C4-2B (cell line): ENCODE data around the gene INHBB.

ENCODE experiments used
- H3K27ac ChIP-seq: fragments of 450-650 bp; 2 replicates; pipeline ENCODE4 v1.5.1; 2017
- ZFX ChIP-seq: fragments of 450-650 bp; IDR thresholded peaks from 2 replicates; pipeline ENCODE4 v1.6.1; 2017
- TF ChIP-seq, protein P1 (sequence below): fragments of 450-650 bp; conservative IDR thresholded peaks from 2 replicates; pipeline ENCODE4 v1.5.1; 2017; ENCODE audit warnings: mild to moderate bottlenecking

Gene INHBB

DNA sequence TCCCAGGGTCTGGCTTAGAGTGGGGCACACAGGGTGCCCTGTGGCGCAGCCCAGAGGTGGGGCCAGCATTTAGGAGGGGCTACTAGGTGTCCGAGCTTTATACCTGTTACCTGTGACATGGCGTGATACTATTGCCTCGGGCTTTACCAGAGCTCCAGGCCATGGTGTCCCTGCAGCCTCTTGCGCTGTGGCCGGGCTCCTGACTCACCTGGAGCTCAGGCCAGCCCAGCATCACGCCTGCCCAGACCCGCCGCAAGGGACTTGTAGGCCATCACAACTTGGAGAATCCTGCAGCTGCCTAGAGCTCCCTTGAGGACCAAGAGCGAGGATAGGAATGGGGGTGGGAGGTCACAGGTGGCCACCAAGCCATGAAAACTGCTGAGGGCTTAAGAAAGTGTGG, 8.0 kb downstream of the INHBB start:
- TF ChIP-seq, protein P1, sequence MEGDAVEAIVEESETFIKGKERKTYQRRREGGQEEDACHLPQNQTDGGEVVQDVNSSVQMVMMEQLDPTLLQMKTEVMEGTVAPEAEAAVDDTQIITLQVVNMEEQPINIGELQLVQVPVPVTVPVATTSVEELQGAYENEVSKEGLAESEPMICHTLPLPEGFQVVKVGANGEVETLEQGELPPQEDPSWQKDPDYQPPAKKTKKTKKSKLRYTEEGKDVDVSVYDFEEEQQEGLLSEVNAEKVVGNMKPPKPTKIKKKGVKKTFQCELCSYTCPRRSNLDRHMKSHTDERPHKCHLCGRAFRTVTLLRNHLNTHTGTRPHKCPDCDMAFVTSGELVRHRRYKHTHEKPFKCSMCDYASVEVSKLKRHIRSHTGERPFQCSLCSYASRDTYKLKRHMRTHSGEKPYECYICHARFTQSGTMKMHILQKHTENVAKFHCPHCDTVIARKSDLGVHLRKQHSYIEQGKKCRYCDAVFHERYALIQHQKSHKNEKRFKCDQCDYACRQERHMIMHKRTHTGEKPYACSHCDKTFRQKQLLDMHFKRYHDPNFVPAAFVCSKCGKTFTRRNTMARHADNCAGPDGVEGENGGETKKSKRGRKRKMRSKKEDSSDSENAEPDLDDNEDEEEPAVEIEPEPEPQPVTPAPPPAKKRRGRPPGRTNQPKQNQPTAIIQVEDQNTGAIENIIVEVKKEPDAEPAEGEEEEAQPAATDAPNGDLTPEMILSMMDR, result no peak
- TF ChIP-seq ZFX, result no peak
- no peak overlapping the region for H3K27ac ChIP-seq

DNA sequence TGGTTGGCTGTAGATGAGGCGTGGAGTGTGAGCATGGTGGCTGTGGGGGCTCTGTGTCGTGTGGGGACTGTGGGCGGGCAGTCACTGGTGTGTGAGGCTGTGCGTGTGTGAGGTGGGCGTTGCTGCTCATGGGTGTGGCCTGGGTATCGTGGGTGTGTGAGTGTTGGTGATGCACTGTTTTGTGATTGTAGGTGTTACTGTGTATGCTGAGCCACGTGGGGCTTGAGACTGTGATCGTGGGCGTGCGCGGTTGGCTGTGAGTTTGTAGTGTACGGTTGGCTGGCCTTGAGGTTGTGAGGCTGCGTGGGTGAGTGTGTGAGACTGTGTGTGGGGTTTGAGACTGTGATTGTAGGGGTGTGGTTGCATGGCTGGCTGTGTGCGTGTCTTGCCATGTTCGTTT, 8.5 kb downstream of the INHBB start:
- TF ChIP-seq ZFX, result no peak
- H3K27ac ChIP-seq, result no peak overlapping the region

DNA sequence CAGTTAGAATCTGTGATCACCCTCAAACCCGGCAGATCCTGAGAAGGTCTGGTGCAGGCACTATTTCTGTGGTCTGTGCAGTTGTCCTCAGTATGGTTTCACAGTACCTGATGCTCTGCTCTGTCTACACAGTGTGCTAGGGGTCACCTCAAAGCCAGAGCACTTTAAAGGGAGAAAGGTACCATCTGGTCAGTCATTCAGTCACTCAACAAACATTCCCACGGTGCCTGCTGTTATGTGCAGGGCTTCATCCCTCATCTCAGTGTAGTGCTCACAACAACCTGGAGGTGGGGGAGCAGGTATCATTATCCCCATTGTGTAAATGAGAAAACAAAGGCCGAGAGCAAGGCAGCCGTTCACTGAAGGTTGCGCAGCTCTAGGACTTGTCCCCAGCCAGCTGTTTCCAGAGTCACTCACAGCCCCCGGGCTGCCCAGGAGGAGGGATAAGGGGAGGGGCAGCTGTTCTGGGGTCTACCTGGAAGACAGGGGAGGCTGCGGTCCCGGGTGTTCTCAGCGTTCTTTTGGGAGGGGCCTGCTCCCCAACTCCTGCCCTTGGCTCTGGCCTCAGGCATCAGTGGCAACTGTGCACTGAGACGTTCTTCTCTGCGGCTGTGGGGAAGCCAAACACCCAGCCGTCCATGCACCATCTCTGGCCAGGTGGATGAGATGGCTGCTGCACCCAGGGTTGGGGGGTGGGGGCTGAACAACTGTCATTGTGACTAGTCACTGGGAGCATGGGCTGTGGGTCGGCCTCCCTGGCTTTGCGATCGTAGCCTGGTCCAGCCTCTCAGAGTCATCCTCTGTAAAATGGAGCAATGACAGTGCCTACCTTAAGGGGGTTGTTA, 9.2 kb downstream of the INHBB start:
- no peak overlapping the region for H3K27ac ChIP-seq
- TF ChIP-seq, protein P1, result no peak
- TF ChIP-seq ZFX, result no peak

DNA sequence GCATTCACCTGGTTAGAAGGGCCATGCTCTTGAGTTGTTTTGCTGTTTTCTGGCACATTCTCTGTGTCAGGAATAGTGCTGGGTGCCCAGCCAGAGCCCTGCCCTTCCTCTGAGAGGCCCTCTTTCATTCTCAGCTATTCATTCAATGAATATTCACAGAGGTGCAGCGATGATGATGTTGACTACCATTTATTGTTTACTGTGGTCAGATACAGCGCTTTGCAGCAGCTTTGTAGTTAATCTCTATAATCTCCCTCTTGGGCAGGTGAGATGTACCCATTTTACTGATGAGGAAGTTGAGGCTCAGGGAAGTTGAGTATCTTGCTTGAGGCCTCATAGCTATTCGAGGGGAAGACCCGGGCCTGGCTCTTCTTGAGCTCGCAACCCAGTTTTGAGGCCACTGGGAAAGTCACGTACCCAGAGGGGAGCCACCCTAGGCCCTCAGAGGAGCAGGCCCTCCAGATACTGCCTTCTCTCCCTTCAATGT, 9.9 kb downstream of the INHBB start:
- TF ChIP-seq ZFX, result no peak
- TF ChIP-seq, protein P1, result no peak
- H3K27ac ChIP-seq, result no peak overlapping the region

DNA sequence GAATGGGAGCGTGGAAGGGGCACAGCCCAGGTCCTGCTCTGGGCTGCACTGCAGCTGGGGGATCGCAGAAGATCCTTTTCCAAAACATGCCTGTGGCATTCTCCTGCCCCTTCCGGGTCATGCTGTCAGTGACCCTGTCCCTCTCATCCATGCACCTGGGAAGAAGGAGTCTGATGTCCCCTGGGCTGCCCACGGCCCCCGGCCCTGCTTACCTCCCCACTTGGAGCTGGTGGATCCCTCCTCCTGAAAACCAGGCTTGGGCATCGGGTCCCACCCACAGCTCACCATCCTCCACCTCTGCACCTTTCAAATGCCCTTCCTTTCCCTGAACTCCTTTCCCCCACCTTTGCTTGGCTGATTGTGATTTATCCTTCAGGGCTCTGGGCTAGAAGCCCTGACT, 11.8 kb downstream of the INHBB start:
- no peak overlapping the region for H3K27ac ChIP-seq
- no peak for TF ChIP-seq ZFX
- TF ChIP-seq, protein P1, result no peak

DNA sequence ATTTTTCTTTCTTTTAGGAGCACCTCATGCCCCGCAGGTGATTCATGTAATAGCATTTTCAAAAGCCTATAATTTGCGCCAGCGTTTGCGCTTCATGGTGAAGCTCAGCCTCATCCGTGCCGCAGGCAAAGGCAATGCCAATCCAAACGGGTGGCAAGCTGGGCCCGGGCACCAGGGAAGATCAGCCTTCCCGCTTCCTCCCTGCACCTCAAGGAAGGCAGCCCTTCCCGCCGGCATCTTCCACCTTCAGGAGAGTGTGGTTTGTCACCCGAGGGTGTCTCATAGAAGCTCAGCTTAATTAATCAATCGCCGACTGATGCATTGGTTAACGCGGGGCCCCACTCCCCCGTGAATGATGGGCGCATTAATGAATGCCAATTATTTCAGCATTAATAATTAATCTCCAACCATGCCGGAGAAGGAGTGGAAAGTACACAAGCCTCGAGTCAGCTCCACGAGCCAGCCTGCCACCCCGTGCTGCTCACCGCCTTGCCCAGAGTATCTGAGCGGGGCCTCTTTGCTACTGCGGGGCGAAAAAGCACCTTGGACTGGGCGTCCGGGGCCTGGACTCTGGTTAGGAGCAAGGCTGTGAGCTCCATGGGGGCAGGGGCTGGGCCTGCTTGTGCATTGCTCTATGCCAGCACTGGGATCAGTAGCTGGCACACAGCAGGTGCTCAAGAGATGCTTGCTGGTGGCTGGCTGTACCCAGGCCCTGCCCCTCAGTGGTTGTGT, 13.0 kb downstream of the INHBB start:
- no peak overlapping the region for H3K27ac ChIP-seq
- TF ChIP-seq, protein P1, result no peak
- no peak for TF ChIP-seq ZFX

DNA sequence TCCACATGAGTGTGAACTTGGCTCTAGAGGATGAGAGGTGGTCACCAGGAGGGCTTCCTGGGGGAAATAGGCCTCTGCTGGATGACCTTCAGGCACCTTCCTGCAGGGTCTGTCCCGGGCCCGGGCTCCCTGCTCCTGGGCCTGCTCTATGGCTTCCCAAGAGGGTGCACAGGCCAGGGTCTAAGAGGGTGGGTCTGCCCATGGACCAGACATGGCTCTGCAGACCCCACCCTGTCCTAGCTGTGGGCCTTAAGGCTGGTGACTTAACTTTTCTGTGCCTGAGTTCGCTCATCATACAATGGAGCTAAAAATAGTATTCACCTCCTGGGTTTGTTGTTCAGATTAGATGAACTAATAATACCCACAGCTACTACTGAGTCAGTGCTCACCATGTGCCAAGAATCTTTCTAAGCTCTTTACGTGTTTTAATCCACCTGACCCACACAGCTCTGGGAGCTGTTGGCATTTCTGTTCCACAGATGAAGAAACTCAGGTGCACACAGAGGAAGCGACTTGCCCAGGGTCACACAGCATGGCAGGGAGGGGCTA, 14.4 kb downstream of the INHBB start:
- no peak overlapping the region for H3K27ac ChIP-seq
- TF ChIP-seq ZFX, result no peak
- TF ChIP-seq, protein P1, result no peak
